HepG2 (cell line): ENCODE measurements around the gene PTCD2. TPM values are rescaled to one million over a fixed set of nuclear protein-coding genes. Genes with fewer than 3 reads are reported as not detected.

Source experiments
- ELF3 ChIP-seq: IDR thresholded peaks from 2 replicates; pipeline ENCODE4 v1.6.1; 2016; ENCODE audit warnings: missing genetic modification reagents, missing compliant biosample characterization
- GZF1 ChIP-seq: sonication (generic); formaldehyde crosslinking; IDR thresholded peaks from 2 replicates; pipeline ENCODE4 v1.5.1; 2020; ENCODE audit warnings: mild to moderate bottlenecking, missing genetic modification reagents
- HDAC2 ChIP-seq: sonication (generic); formaldehyde crosslinking; IDR thresholded peaks from 2 replicates; pipeline ENCODE4 v1.4.0; 2020; ENCODE audit warnings: missing genetic modification reagents
- HHEX ChIP-seq: IDR thresholded peaks from 2 replicates; pipeline ENCODE4 v1.6.1; 2016; ENCODE audit warnings: control low read depth
- HOXA9 ChIP-seq: sonication (generic); formaldehyde crosslinking; IDR thresholded peaks from 2 replicates; pipeline ENCODE4 v1.8.1; 2022; ENCODE audit warnings: missing genetic modification reagents, mild to moderate bottlenecking, moderate library complexity, borderline replicate concordance
- JUN ChIP-seq: sonication (generic); formaldehyde crosslinking; IDR thresholded peaks from 2 replicates; pipeline ENCODE4 v1.4.0; 2020; ENCODE audit warnings: mild to moderate bottlenecking, missing genetic modification reagents
- KDM5A ChIP-seq: fragments of 200-600 bp; sonication (generic); IDR thresholded peaks from 2 replicates; pipeline ENCODE4 v1.7.0; 2018; ENCODE audit warnings: antibody characterized with exemption, mild to moderate bottlenecking, low read length, borderline replicate concordance
- LCORL ChIP-seq, 2 experiments: fragments of 450-650 bp in 1 of 2; sonication (generic) in 1 of 2; formaldehyde crosslinking in 1 of 2; IDR thresholded peaks; 2 replicates each; pipeline versions ENCODE4 v1.5.0 to v1.6.1; 2017 to 2020; ENCODE audit warnings: antibody characterized with exemption in 1 of 2, missing genetic modification reagents in 1 of 2
- MEF2D ChIP-seq: sonication (generic); formaldehyde crosslinking; IDR thresholded peaks from 2 replicates; pipeline ENCODE4 v1.5.1; 2020; ENCODE audit warnings: mild to moderate bottlenecking, missing genetic modification reagents
- MYC ChIP-seq: sonication (generic); formaldehyde crosslinking; IDR thresholded peaks from 2 replicates; pipeline ENCODE4 v1.9.0; 2021; ENCODE audit warnings: missing genetic modification reagents, borderline replicate concordance
- NCOA2 ChIP-seq: sonication (generic); formaldehyde crosslinking; IDR thresholded peaks from 2 replicates; pipeline ENCODE4 v1.8.0; 2022; ENCODE audit warnings: inconsistent platforms
- NCOR1 ChIP-seq: fragments of 200-600 bp; sonication (generic); IDR thresholded peaks from 2 replicates; pipeline ENCODE4 v1.7.0; 2017; ENCODE audit warnings: antibody characterized with exemption, low read length, borderline replicate concordance
- NFATC3 ChIP-seq: sonication (generic); formaldehyde crosslinking; IDR thresholded peaks from 2 replicates; pipeline ENCODE4 v1.5.1; 2020; ENCODE audit warnings: mild to moderate bottlenecking, missing genetic modification reagents
- PHF21A ChIP-seq: sonication (generic); formaldehyde crosslinking; IDR thresholded peaks from 2 replicates; pipeline ENCODE4 v1.5.0; 2020; ENCODE audit warnings: mild to moderate bottlenecking, missing genetic modification reagents
- REL ChIP-seq: sonication (generic); formaldehyde crosslinking; conservative IDR thresholded peaks from 2 replicates; pipeline ENCODE4 v1.8.0; 2022; ENCODE audit warnings: mild to moderate bottlenecking, missing genetic modification reagents, moderate library complexity
- SNAPC2 ChIP-seq: sonication (generic); formaldehyde crosslinking; IDR thresholded peaks from 2 replicates; pipeline ENCODE4 v1.8.1; 2022; ENCODE audit warnings: mild to moderate bottlenecking, missing genetic modification reagents
- SP1 ChIP-seq, 2 experiments: fragments of 450-650 bp in 1 of 2; sonication (generic) in 1 of 2; formaldehyde crosslinking in 1 of 2; IDR thresholded peaks; 2 replicates each; pipeline versions ENCODE4 v1.4.0 to v1.6.1; 2016 to 2020; ENCODE audit warnings: missing genetic modification reagents in 1 of 2
- TAF1 ChIP-seq: sonication (generic); formaldehyde crosslinking; IDR thresholded peaks from 2 replicates; pipeline ENCODE4 v1.4.0; 2020; ENCODE audit warnings: missing genetic modification reagents
- TSC22D2 ChIP-seq: sonication (generic); formaldehyde crosslinking; IDR thresholded peaks from 2 replicates; pipeline ENCODE4 v1.5.1; 2020; ENCODE audit warnings: missing genetic modification reagents, mild to moderate bottlenecking, borderline replicate concordance
- ZBTB3 ChIP-seq: sonication (generic); formaldehyde crosslinking; IDR thresholded peaks from 2 replicates; pipeline ENCODE4 v1.4.0; 2020; ENCODE audit warnings: low read depth, mild to moderate bottlenecking, moderate library complexity, missing genetic modification reagents, borderline replicate concordance
- ZMYM4 ChIP-seq: sonication (generic); formaldehyde crosslinking; IDR thresholded peaks from 2 replicates; pipeline ENCODE4 v1.8.1; 2023; ENCODE audit warnings: mild to moderate bottlenecking, missing genetic modification reagents
- ZNF678 ChIP-seq: sonication (generic); formaldehyde crosslinking; IDR thresholded peaks from 2 replicates; pipeline ENCODE4 v1.4.0; 2020; ENCODE audit warnings: mild to moderate bottlenecking, missing genetic modification reagents
- ZNF724P ChIP-seq: sonication (generic); formaldehyde crosslinking; IDR thresholded peaks from 2 replicates; pipeline ENCODE4 v1.8.0; 2022; ENCODE audit warnings: missing genetic modification reagents, borderline replicate concordance
- ZNF766 ChIP-seq: sonication (generic); formaldehyde crosslinking; IDR thresholded peaks from 2 replicates; pipeline ENCODE4 v1.5.0; 2020; ENCODE audit warnings: missing genetic modification reagents, borderline replicate concordance
- polyA plus RNA-seq, 8 experiments: library from polyadenylated mRNA; depleted of rRNA in 3 of 8; stranded (reverse) in 7 of 8; unstranded in 1 of 8; fragments of >200 nt; fragmentation: Illumina TruSeq in 4 of 8; extraction: Trizol in 4 of 8; gene quantifications; 2 replicates each; pipeline versions ENCODE4 v1.2.1 to v1.2.3, GENCODE V29; 2011 to 2016; ENCODE audit warnings: low read depth in 4 of 8, missing spikeins in 1 of 8, mixed read lengths in 1 of 8; ENCODE audit not compliant: insufficient read depth in 1 of 8
- total RNA-seq, 5 experiments: library from RNA; depleted of rRNA; stranded (reverse); fragments of >200 nt; fragmentation: Illumina TruSeq; extraction: Trizol; gene quantifications; 2 replicates each; pipeline ENCODE4 v1.2.3, GENCODE V29; 2016; ENCODE audit warnings: low read depth in 1 of 5
- TF ChIP-seq, protein P1 (sequence below): sonication (generic); formaldehyde crosslinking; IDR thresholded peaks from 2 replicates; pipeline ENCODE4 v1.8.1; 2023; ENCODE audit warnings: missing genetic modification reagents, mild to moderate bottlenecking, borderline replicate concordance
- TF ChIP-seq, protein P2 (sequence below): sonication (generic); formaldehyde crosslinking; IDR thresholded peaks from 2 replicates; pipeline ENCODE4 v1.4.0; 2020; ENCODE audit warnings: missing genetic modification reagents, borderline replicate concordance
- TF ChIP-seq, protein P3 (sequence below): sonication (generic); formaldehyde crosslinking; IDR thresholded peaks from 2 replicates; pipeline ENCODE4 v1.5.1; 2020; ENCODE audit warnings: missing genetic modification reagents, mild to moderate bottlenecking, borderline replicate concordance

Gene PTCD2
- total and polyA plus RNA-seq, 2 of the 13 experiments (the other 11 are each of a cell fraction or from before 2014, with no cell fraction given), result 5.3 to 6.4 TPM

DNA sequence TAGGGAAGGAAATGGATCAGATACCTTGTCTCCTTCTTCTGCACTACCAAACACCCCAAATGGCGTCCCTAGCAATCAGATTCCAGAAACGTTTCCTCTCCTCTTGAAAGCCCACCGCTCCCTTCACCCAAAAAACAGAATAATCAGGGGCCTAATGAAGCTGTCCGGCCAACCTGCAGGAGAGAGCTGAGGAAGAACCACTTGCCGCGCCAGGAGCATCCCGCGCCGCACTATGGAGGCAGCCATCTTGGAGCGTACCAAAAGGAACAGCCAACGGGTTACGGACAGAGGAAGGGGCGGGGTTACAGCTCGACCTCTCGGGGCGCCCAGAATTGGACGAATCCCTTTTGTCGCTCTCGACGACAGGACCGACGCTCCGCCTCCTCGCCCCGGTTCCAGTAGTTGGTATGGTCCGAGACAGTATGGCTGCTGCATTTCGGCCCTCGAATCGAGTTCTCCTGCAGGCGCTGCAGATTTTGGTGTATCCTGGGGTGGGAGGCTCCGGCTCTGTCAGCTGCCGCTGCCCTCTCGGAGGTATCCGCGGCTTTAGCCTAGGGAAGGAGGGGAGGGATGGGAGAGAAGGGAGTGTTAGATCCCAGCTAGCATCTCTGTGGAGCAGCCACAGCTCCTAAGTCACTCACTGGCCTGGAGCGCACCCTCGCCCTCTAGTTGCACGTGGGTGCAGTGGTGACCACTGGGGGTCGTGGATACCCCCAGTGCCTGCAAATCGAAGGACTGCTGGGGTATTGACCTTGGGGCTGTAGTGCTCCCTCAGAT lies at the start of gene PTCD2, which contains the start of gene MRPS27 (continued):
- TF ChIP-seq, protein P1, sequence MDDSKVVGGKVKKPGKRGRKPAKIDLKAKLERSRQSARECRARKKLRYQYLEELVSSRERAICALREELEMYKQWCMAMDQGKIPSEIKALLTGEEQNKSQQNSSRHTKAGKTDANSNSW (CRISPR knock-in tag), result peak; percentile 76; the same call in 1 of the 2 replicates
- TF ChIP-seq TSC22D2 (CRISPR knock-in tag), result peak; percentile 60; the same call in 1 of the 2 replicates
- peak; percentile 11; the same call in 1 of the 2 replicates for TF ChIP-seq ELF3 (CRISPR knock-in tag)
- TF ChIP-seq SP1 (IDR thresholded peaks at IDR 0.05), result no peak
- peak; percentile 97 for TF ChIP-seq SP1 (CRISPR knock-in tag; IDR thresholded peaks at IDR 0.05)
- 0 out of 2 replicates have a peak, but pooled peaks have one; percentile 32 for TF ChIP-seq SNAPC2 (CRISPR knock-in tag)
- 0 out of 2 replicates have a peak, but pooled peaks have one; percentile 37 for TF ChIP-seq JUN
- peak; percentile 95 for TF ChIP-seq ZMYM4
- peak; percentile 54; the same call in 1 of the 2 replicates for TF ChIP-seq NFATC3 (CRISPR knock-in tag)
- TF ChIP-seq MYC (CRISPR knock-in tag), result peak; percentile 79
- peak; percentile 62 for TF ChIP-seq HDAC2 (CRISPR knock-in tag)
- TF ChIP-seq REL (CRISPR knock-in tag), result no peak
- TF ChIP-seq ZNF678 (CRISPR knock-in tag), result 0 out of 2 replicates have a peak, but pooled peaks have one; percentile 83
- peak; percentile 55 for TF ChIP-seq NCOA2 (CRISPR knock-in tag)
- TF ChIP-seq MEF2D (CRISPR knock-in tag), result peak; percentile 45; the same call in 1 of the 2 replicates
- TF ChIP-seq, protein P2, sequence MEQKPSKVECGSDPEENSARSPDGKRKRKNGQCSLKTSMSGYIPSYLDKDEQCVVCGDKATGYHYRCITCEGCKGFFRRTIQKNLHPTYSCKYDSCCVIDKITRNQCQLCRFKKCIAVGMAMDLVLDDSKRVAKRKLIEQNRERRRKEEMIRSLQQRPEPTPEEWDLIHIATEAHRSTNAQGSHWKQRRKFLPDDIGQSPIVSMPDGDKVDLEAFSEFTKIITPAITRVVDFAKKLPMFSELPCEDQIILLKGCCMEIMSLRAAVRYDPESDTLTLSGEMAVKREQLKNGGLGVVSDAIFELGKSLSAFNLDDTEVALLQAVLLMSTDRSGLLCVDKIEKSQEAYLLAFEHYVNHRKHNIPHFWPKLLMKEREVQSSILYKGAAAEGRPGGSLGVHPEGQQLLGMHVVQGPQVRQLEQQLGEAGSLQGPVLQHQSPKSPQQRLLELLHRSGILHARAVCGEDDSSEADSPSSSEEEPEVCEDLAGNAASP (CRISPR knock-in tag), result peak; percentile 44
- TF ChIP-seq GZF1 (CRISPR knock-in tag), result 0 out of 2 replicates have a peak, but pooled peaks have one; percentile 22
- peak; percentile 77; the same call in 1 of the 2 replicates for TF ChIP-seq HOXA9 (CRISPR knock-in tag)
- peak; percentile 59; the same call in 1 of the 2 replicates for TF ChIP-seq ZNF724P (CRISPR knock-in tag)
- no peak for TF ChIP-seq NCOR1
- TF ChIP-seq HHEX (CRISPR knock-in tag), result no peak
- peak; percentile 82; the same call in 1 of the 2 replicates for TF ChIP-seq KDM5A
- peak; percentile 68; the same call in 1 of the 2 replicates for TF ChIP-seq ZNF766 (CRISPR knock-in tag)
- TF ChIP-seq TAF1, result peak; percentile 94
- no peak for TF ChIP-seq LCORL (IDR thresholded peaks at IDR 0.05)
- TF ChIP-seq LCORL (CRISPR knock-in tag; IDR thresholded peaks at IDR 0.05), result peak; percentile 57
- peak; percentile 63; the same call in 1 of the 2 replicates for TF ChIP-seq ZBTB3 (CRISPR knock-in tag)
- TF ChIP-seq, protein P3, sequence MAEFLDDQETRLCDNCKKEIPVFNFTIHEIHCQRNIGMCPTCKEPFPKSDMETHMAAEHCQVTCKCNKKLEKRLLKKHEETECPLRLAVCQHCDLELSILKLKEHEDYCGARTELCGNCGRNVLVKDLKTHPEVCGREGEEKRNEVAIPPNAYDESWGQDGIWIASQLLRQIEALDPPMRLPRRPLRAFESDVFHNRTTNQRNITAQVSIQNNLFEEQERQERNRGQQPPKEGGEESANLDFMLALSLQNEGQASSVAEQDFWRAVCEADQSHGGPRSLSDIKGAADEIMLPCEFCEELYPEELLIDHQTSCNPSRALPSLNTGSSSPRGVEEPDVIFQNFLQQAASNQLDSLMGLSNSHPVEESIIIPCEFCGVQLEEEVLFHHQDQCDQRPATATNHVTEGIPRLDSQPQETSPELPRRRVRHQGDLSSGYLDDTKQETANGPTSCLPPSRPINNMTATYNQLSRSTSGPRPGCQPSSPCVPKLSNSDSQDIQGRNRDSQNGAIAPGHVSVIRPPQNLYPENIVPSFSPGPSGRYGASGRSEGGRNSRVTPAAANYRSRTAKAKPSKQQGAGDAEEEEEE, result no peak
- TF ChIP-seq PHF21A (CRISPR knock-in tag), result 0 out of 2 replicates have a peak, but pooled peaks have one; percentile 59
